PFSK-1 (cell line): ENCODE data around the gene ARNT2.

Source experiments
- POLR2AphosphoS5 ChIP-seq: IDR thresholded peaks from 2 replicates; pipeline ENCODE4 v1.6.1; 2012; ENCODE audit warnings: low read depth, mild to moderate bottlenecking, control low read depth, low read length, moderate library complexity
- SIN3A ChIP-seq: IDR thresholded peaks from 2 replicates; pipeline ENCODE4 v1.6.1; 2012; ENCODE audit warnings: mild to moderate bottlenecking, low read length, moderate library complexity, borderline replicate concordance; ENCODE audit not compliant: insufficient read depth
- TAF1 ChIP-seq: IDR thresholded peaks from 2 replicates; pipeline ENCODE4 v1.6.1; 2012; ENCODE audit warnings: low read length, control low read depth, borderline replicate concordance; ENCODE audit not compliant: insufficient read depth
- TF ChIP-seq, protein P1 (sequence below), 2 experiments: IDR thresholded peaks; 2 replicates each; pipeline versions ENCODE4 v1.6.1 to v1.8.0; 2011 to 2012; ENCODE audit warnings: low read depth in 2 of 2, low read length in 2 of 2, control low read depth in 1 of 2, inconsistent platforms in 1 of 2, mild to moderate bottlenecking in 1 of 2, moderate library complexity in 1 of 2; ENCODE audit not compliant: insufficient read depth in 1 of 2

DNA sequence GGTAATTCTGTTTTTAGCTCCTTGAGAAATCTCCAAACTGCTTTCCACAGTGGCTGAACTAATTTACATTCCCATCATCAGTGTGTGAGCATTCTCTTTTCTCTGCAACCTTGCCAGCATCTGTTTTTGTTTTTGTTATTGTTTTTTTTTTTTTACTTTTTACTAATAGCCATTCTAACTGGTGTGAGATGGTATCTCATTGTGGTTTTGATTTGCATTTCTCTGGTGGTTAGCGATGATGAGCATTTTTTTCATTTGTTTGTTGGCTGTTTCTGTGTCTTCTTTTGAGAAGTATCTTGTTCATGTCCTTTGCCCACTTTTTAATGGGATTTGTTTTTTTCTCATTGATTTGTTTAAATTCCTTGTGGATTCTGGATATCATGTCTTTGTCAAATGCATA is 161.2 kb downstream of the ARNT2 start:
- TF ChIP-seq, protein P1, sequence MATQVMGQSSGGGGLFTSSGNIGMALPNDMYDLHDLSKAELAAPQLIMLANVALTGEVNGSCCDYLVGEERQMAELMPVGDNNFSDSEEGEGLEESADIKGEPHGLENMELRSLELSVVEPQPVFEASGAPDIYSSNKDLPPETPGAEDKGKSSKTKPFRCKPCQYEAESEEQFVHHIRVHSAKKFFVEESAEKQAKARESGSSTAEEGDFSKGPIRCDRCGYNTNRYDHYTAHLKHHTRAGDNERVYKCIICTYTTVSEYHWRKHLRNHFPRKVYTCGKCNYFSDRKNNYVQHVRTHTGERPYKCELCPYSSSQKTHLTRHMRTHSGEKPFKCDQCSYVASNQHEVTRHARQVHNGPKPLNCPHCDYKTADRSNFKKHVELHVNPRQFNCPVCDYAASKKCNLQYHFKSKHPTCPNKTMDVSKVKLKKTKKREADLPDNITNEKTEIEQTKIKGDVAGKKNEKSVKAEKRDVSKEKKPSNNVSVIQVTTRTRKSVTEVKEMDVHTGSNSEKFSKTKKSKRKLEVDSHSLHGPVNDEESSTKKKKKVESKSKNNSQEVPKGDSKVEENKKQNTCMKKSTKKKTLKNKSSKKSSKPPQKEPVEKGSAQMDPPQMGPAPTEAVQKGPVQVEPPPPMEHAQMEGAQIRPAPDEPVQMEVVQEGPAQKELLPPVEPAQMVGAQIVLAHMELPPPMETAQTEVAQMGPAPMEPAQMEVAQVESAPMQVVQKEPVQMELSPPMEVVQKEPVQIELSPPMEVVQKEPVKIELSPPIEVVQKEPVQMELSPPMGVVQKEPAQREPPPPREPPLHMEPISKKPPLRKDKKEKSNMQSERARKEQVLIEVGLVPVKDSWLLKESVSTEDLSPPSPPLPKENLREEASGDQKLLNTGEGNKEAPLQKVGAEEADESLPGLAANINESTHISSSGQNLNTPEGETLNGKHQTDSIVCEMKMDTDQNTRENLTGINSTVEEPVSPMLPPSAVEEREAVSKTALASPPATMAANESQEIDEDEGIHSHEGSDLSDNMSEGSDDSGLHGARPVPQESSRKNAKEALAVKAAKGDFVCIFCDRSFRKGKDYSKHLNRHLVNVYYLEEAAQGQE (IDR thresholded peaks at IDR 0.05; ENCODE audit: insufficient read depth in 1 of 2, low read depth in 2 of 2, low read length in 2 of 2): no peak
- TF ChIP-seq TAF1: no peak
- TF ChIP-seq POLR2AphosphoS5: no peak
- TF ChIP-seq SIN3A: no peak
